Neural cell (in vitro differentiated cells): ENCODE data around the gene PLD5. TPM values are rescaled to one million over a fixed set of nuclear protein-coding genes. Genes with fewer than 3 reads are reported as not detected.
"Not testable (repeated sequence)": the region's sequence is repeated elsewhere in the genome, so short reads cannot be mapped to it uniquely, and the experiment has no call there.

Source experiments
- H2AFZ ChIP-seq: fragments of 200-600, 300-800 bp; sonication (generic), shearing (Covaris generic); 2 replicates; pipeline ENCODE4 v1.6.0; 2014; ENCODE audit warnings: low read depth, mild to moderate bottlenecking, antibody characterized with exemption, low read length, moderate library complexity
- H3F3A ChIP-seq: fragments of 200-600 bp; shearing (Covaris generic); 2 replicates; pipeline ENCODE4 v1.6.1; 2016; ENCODE audit warnings: mild to moderate bottlenecking, moderate library complexity, mixed read lengths, antibody characterized with exemption, low read length; ENCODE audit not compliant: insufficient read depth, poor library complexity, severe bottlenecking
- H3K27ac ChIP-seq: fragments of 200-600, 300-800 bp; sonication (generic), shearing (Covaris generic); 2 replicates; pipeline ENCODE4 v1.5.1; 2014; ENCODE audit warnings: mild to moderate bottlenecking, low read length, moderate library complexity
- H3K27me3 ChIP-seq: fragments of 300-800, 200-600 bp; sonication (generic), shearing (Covaris generic); 2 replicates; pipeline ENCODE4 v1.6.0; 2014; ENCODE audit warnings: mild to moderate bottlenecking, low read depth, low read length, moderate library complexity; ENCODE audit not compliant: insufficient read depth
- H3K36me3 ChIP-seq: fragments of 300-800, 200-600 bp; sonication (generic), shearing (Covaris generic); 2 replicates; pipeline ENCODE4 v1.5.1; 2014; ENCODE audit warnings: mild to moderate bottlenecking, antibody characterized with exemption, low read length, moderate library complexity; ENCODE audit not compliant: insufficient read depth
- H3K4me2 ChIP-seq: fragments of 300-800, 200-600 bp; sonication (generic), shearing (Covaris generic); 2 replicates; pipeline ENCODE4 v1.6.0; 2014; ENCODE audit warnings: mild to moderate bottlenecking, low read length
- H3K4me3 ChIP-seq: fragments of 300-800, 200-600 bp; sonication (generic), shearing (Covaris generic); 2 replicates; pipeline ENCODE4 v1.5.1; 2014; ENCODE audit warnings: mild to moderate bottlenecking, low read length, moderate library complexity
- H3K79me2 ChIP-seq: fragments of 200-600 bp; shearing (Covaris generic); replicated peaks from 2 replicates; pipeline ENCODE4 v1.6.0; 2014; ENCODE audit warnings: mild to moderate bottlenecking, low read length, moderate library complexity; ENCODE audit not compliant: insufficient read depth
- H3K9ac ChIP-seq: fragments of 300-800, 200-600 bp; sonication (generic), shearing (Covaris generic); 2 replicates; pipeline ENCODE4 v1.6.1; 2016; ENCODE audit warnings: mild to moderate bottlenecking, low read length, mixed read lengths
- H3K9me2 ChIP-seq: fragments of 200-600 bp; shearing (Covaris generic); 2 replicates; pipeline ENCODE4 v1.6.1; 2016; ENCODE audit warnings: mild to moderate bottlenecking, low read length, mixed read lengths; ENCODE audit not compliant: insufficient read depth
- H3K9me3 ChIP-seq: fragments of 200-600, 300-800 bp; sonication (generic), shearing (Covaris generic); 2 replicates; pipeline ENCODE4 v1.6.1; 2016; ENCODE audit warnings: mild to moderate bottlenecking, mixed run types, low read length, moderate library complexity, mixed read lengths
- H4K20me1 ChIP-seq: fragments of 200-600 bp; shearing (Covaris generic); 2 replicates; pipeline ENCODE4 v1.6.1; 2016; ENCODE audit warnings: mild to moderate bottlenecking, mixed run types; ENCODE audit not compliant: insufficient read depth
- CTCF ChIP-seq: fragments of 450-650 bp; IDR thresholded peaks from 2 replicates; pipeline ENCODE4 v1.5.1; 2014; ENCODE audit warnings: antibody characterized with exemption, mild to moderate bottlenecking, moderate library complexity; ENCODE audit not compliant: poor library complexity, severe bottlenecking
- EP300 ChIP-seq: fragments of 450-650 bp; conservative IDR thresholded peaks from 2 replicates; pipeline ENCODE4 v1.6.1; 2014; ENCODE audit warnings: antibody characterized with exemption, mild to moderate bottlenecking, moderate library complexity; ENCODE audit not compliant: poor library complexity, severe bottlenecking
- EZH2 ChIP-seq: fragments of 200-600, 300-800 bp; shearing (Covaris generic), sonication (generic); IDR thresholded peaks from 2 replicates; pipeline ENCODE4 v1.6.1; 2014; ENCODE audit warnings: antibody characterized with exemption, low read length, borderline replicate concordance, mild to moderate bottlenecking; ENCODE audit not compliant: insufficient read depth, poor library complexity, severe bottlenecking
- MXI1 ChIP-seq: fragments of 450-650 bp; conservative IDR thresholded peaks from 2 replicates; pipeline ENCODE4 v1.6.1; 2014; ENCODE audit warnings: antibody characterized with exemption, mild to moderate bottlenecking; ENCODE audit not compliant: poor library complexity, severe bottlenecking
- POLR2AphosphoS5 ChIP-seq: IDR thresholded peaks from 2 replicates; pipeline ENCODE4 v1.6.1; 2012
- RAD21 ChIP-seq: fragments of 450-650 bp; conservative IDR thresholded peaks from 2 replicates; pipeline ENCODE4 v1.6.1; 2014; ENCODE audit warnings: antibody characterized with exemption, mild to moderate bottlenecking, moderate library complexity
- REST ChIP-seq: IDR thresholded peaks from 2 replicates; pipeline ENCODE4 v1.6.1; 2012; ENCODE audit warnings: borderline replicate concordance
- SMC3 ChIP-seq: fragments of 450-650 bp; conservative IDR thresholded peaks from 2 replicates; pipeline ENCODE4 v1.6.1; 2014; ENCODE audit warnings: antibody characterized with exemption, mild to moderate bottlenecking, moderate library complexity; ENCODE audit not compliant: poor library complexity
- TAF1 ChIP-seq: IDR thresholded peaks from 2 replicates; pipeline ENCODE4 v1.6.1; 2012; ENCODE audit warnings: low read depth
- polyA plus RNA-seq: library from polyadenylated mRNA; depleted of rRNA; stranded (reverse); fragments of >200 nt; gene quantifications from 2 replicates; pipeline ENCODE4 v1.2.3, GENCODE V29; 2014

Gene PLD5
- polyA plus RNA-seq, 1 donor from 2014 or later: 0.64 TPM

- no peak overlapping the region for H3K4me2 ChIP-seq
- no peaks in the 10 kb centered on the region for H3F3A ChIP-seq
- H3K27ac ChIP-seq: no peak overlapping the region
- no peaks in the 10 kb centered on the region for H4K20me1 ChIP-seq
- no peak for TF ChIP-seq EP300
- no peak for TF ChIP-seq CTCF
- TF ChIP-seq REST: no peak
- TF ChIP-seq RAD21: no peak
- no peak for TF ChIP-seq POLR2AphosphoS5
- no peak for TF ChIP-seq TAF1
- TF ChIP-seq EZH2: no peak
- no peak for TF ChIP-seq MXI1
- TF ChIP-seq SMC3: no peak
- H3K4me3 ChIP-seq: no peak overlapping the region
- no peaks in the 10 kb centered on the region for H3K9me3 ChIP-seq
- no peaks in the 10 kb centered on the region for H3K27me3 ChIP-seq
- no peaks in the 10 kb centered on the region for H3K79me2 ChIP-seq
- H3K9ac ChIP-seq: no peak overlapping the region
- no peaks in the 10 kb centered on the region for H3K9me2 ChIP-seq
- H3K36me3 ChIP-seq: no peaks in the 10 kb centered on the region
- no peak overlapping the region for H2AFZ ChIP-seq
Observed at GRCh38 chr1:242100921-242101320, 423.6 kb downstream of the PLD5 start.

- not testable (repeated sequence) for H2AFZ ChIP-seq, H3F3A ChIP-seq, H3K27ac ChIP-seq, H3K36me3 ChIP-seq, H3K9me2 ChIP-seq, H3K9ac ChIP-seq, H3K4me2 ChIP-seq, H3K4me3 ChIP-seq, H4K20me1 ChIP-seq, H3K79me2 ChIP-seq, H3K9me3 ChIP-seq, H3K27me3 ChIP-seq
Observed at GRCh38 chr1:242097283-242097682, 427.2 kb downstream of the PLD5 start.

GRCh38 chr1:242093116-242093515 lies 431.4 kb downstream of the PLD5 start:
- no peaks in the 10 kb centered on the region for H4K20me1 ChIP-seq

More at GRCh38 chr1:242093116-242093515, 431.4 kb downstream of the PLD5 start:
- H3K79me2 ChIP-seq: no peaks in the 10 kb centered on the region
- H3K36me3 ChIP-seq: no peaks in the 10 kb centered on the region
- H3K27ac ChIP-seq: no peak overlapping the region
- no peak overlapping the region for H3K4me2 ChIP-seq
- no peaks in the 10 kb centered on the region for H3F3A ChIP-seq
- no peaks in the 10 kb centered on the region for H3K9me2 ChIP-seq
- no peaks in the 10 kb centered on the region for H3K9me3 ChIP-seq
- no peaks in the 10 kb centered on the region for H3K27me3 ChIP-seq
- TF ChIP-seq CTCF (no peak), RAD21 (no peak), REST (no peak), EZH2 (no peak)
- no peak overlapping the region for H3K4me3 ChIP-seq
- no peak overlapping the region for H3K9ac ChIP-seq
- H2AFZ ChIP-seq: no peak overlapping the region
